Neural cell (in vitro differentiated cells): ENCODE data around the gene IFT172. TPM values are rescaled to one million over a fixed set of nuclear protein-coding genes. Genes with fewer than 3 reads are reported as not detected.

Source experiments
- H2AFZ ChIP-seq: fragments of 200-600, 300-800 bp; sonication (generic), shearing (Covaris generic); 2 replicates; pipeline ENCODE4 v1.6.0; 2014; ENCODE audit warnings: low read depth, mild to moderate bottlenecking, antibody characterized with exemption, low read length, moderate library complexity
- H3F3A ChIP-seq: fragments of 200-600 bp; shearing (Covaris generic); 2 replicates; pipeline ENCODE4 v1.6.1; 2016; ENCODE audit warnings: mild to moderate bottlenecking, moderate library complexity, mixed read lengths, antibody characterized with exemption, low read length; ENCODE audit not compliant: insufficient read depth, poor library complexity, severe bottlenecking
- H3K27ac ChIP-seq: fragments of 200-600, 300-800 bp; sonication (generic), shearing (Covaris generic); 2 replicates; pipeline ENCODE4 v1.5.1; 2014; ENCODE audit warnings: mild to moderate bottlenecking, low read length, moderate library complexity
- H3K27me3 ChIP-seq: fragments of 300-800, 200-600 bp; sonication (generic), shearing (Covaris generic); 2 replicates; pipeline ENCODE4 v1.6.0; 2014; ENCODE audit warnings: mild to moderate bottlenecking, low read depth, low read length, moderate library complexity; ENCODE audit not compliant: insufficient read depth
- H3K36me3 ChIP-seq: fragments of 300-800, 200-600 bp; sonication (generic), shearing (Covaris generic); 2 replicates; pipeline ENCODE4 v1.5.1; 2014; ENCODE audit warnings: mild to moderate bottlenecking, antibody characterized with exemption, low read length, moderate library complexity; ENCODE audit not compliant: insufficient read depth
- H3K4me2 ChIP-seq: fragments of 300-800, 200-600 bp; sonication (generic), shearing (Covaris generic); 2 replicates; pipeline ENCODE4 v1.6.0; 2014; ENCODE audit warnings: mild to moderate bottlenecking, low read length
- H3K4me3 ChIP-seq: fragments of 300-800, 200-600 bp; sonication (generic), shearing (Covaris generic); 2 replicates; pipeline ENCODE4 v1.5.1; 2014; ENCODE audit warnings: mild to moderate bottlenecking, low read length, moderate library complexity
- H3K79me2 ChIP-seq: fragments of 200-600 bp; shearing (Covaris generic); replicated peaks from 2 replicates; pipeline ENCODE4 v1.6.0; 2014; ENCODE audit warnings: mild to moderate bottlenecking, low read length, moderate library complexity; ENCODE audit not compliant: insufficient read depth
- H3K9ac ChIP-seq: fragments of 300-800, 200-600 bp; sonication (generic), shearing (Covaris generic); 2 replicates; pipeline ENCODE4 v1.6.1; 2016; ENCODE audit warnings: mild to moderate bottlenecking, low read length, mixed read lengths
- H3K9me2 ChIP-seq: fragments of 200-600 bp; shearing (Covaris generic); 2 replicates; pipeline ENCODE4 v1.6.1; 2016; ENCODE audit warnings: mild to moderate bottlenecking, low read length, mixed read lengths; ENCODE audit not compliant: insufficient read depth
- H3K9me3 ChIP-seq: fragments of 200-600, 300-800 bp; sonication (generic), shearing (Covaris generic); 2 replicates; pipeline ENCODE4 v1.6.1; 2016; ENCODE audit warnings: mild to moderate bottlenecking, mixed run types, low read length, moderate library complexity, mixed read lengths
- H4K20me1 ChIP-seq: fragments of 200-600 bp; shearing (Covaris generic); 2 replicates; pipeline ENCODE4 v1.6.1; 2016; ENCODE audit warnings: mild to moderate bottlenecking, mixed run types; ENCODE audit not compliant: insufficient read depth
- EP300 ChIP-seq: fragments of 450-650 bp; conservative IDR thresholded peaks from 2 replicates; pipeline ENCODE4 v1.6.1; 2014; ENCODE audit warnings: antibody characterized with exemption, mild to moderate bottlenecking, moderate library complexity; ENCODE audit not compliant: poor library complexity, severe bottlenecking
- EZH2 ChIP-seq: fragments of 200-600, 300-800 bp; shearing (Covaris generic), sonication (generic); IDR thresholded peaks from 2 replicates; pipeline ENCODE4 v1.6.1; 2014; ENCODE audit warnings: antibody characterized with exemption, low read length, borderline replicate concordance, mild to moderate bottlenecking; ENCODE audit not compliant: insufficient read depth, poor library complexity, severe bottlenecking
- MXI1 ChIP-seq: fragments of 450-650 bp; conservative IDR thresholded peaks from 2 replicates; pipeline ENCODE4 v1.6.1; 2014; ENCODE audit warnings: antibody characterized with exemption, mild to moderate bottlenecking; ENCODE audit not compliant: poor library complexity, severe bottlenecking
- POLR2AphosphoS5 ChIP-seq: IDR thresholded peaks from 2 replicates; pipeline ENCODE4 v1.6.1; 2012
- RAD21 ChIP-seq: fragments of 450-650 bp; conservative IDR thresholded peaks from 2 replicates; pipeline ENCODE4 v1.6.1; 2014; ENCODE audit warnings: antibody characterized with exemption, mild to moderate bottlenecking, moderate library complexity
- SMC3 ChIP-seq: fragments of 450-650 bp; conservative IDR thresholded peaks from 2 replicates; pipeline ENCODE4 v1.6.1; 2014; ENCODE audit warnings: antibody characterized with exemption, mild to moderate bottlenecking, moderate library complexity; ENCODE audit not compliant: poor library complexity
- TAF1 ChIP-seq: IDR thresholded peaks from 2 replicates; pipeline ENCODE4 v1.6.1; 2012; ENCODE audit warnings: low read depth
- polyA plus RNA-seq: library from polyadenylated mRNA; depleted of rRNA; stranded (reverse); fragments of >200 nt; gene quantifications from 2 replicates; pipeline ENCODE4 v1.2.3, GENCODE V29; 2014
- TF ChIP-seq, protein P1 (sequence below): fragments of 450-650 bp; IDR thresholded peaks from 2 replicates; pipeline ENCODE4 v1.5.1; 2014; ENCODE audit warnings: antibody characterized with exemption, mild to moderate bottlenecking, moderate library complexity; ENCODE audit not compliant: poor library complexity, severe bottlenecking
- TF ChIP-seq, protein P2 (sequence below): IDR thresholded peaks from 2 replicates; pipeline ENCODE4 v1.6.1; 2012; ENCODE audit warnings: borderline replicate concordance

Gene IFT172
- polyA plus RNA-seq, 1 donor from 2014 or later: 26.9 TPM

DNA sequence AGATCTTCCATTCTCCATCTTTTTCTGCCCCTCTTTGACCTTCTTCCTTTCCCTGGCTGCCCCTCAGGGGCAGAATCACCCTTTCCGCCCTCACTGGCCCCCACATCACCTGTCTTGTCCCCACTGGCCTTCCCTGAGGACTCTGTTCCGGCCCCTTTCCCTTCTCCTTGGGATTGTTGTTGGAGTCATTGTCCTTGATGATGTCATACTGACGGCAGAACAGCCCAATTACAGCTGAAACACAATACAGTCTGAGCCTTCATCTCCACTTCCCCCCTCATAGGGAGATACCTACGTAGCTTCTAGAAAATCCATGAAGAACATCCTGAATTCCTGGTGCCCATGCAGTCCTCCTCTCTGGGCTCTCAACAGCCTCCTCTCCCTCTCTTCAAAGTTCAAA, 3.0 kb upstream of the IFT172 start:
- Histone ChIP-seq H3K9me3 (no peaks in the 10 kb centered on the region), H3K36me3 (no peaks in the 10 kb centered on the region), H3K4me2 (no peak overlapping the region), H3K79me2 (no peaks in the 10 kb centered on the region), H3K9ac (no peak overlapping the region), H3K4me3 (no peak overlapping the region), H2AFZ (no peak overlapping the region), H3F3A (no peaks in the 10 kb centered on the region), H3K27me3 (peaks cover 4% of the 10 kb centered on the region), H3K27ac (no peak overlapping the region), H3K9me2 (no peaks in the 10 kb centered on the region), H4K20me1 (no peaks in the 10 kb centered on the region)
- TF ChIP-seq SMC3 (no peak), POLR2AphosphoS5 (no peak), MXI1 (no peak), RAD21 (no peak), EP300 (no peak), EZH2 (no peak)
- TF ChIP-seq, protein P1, sequence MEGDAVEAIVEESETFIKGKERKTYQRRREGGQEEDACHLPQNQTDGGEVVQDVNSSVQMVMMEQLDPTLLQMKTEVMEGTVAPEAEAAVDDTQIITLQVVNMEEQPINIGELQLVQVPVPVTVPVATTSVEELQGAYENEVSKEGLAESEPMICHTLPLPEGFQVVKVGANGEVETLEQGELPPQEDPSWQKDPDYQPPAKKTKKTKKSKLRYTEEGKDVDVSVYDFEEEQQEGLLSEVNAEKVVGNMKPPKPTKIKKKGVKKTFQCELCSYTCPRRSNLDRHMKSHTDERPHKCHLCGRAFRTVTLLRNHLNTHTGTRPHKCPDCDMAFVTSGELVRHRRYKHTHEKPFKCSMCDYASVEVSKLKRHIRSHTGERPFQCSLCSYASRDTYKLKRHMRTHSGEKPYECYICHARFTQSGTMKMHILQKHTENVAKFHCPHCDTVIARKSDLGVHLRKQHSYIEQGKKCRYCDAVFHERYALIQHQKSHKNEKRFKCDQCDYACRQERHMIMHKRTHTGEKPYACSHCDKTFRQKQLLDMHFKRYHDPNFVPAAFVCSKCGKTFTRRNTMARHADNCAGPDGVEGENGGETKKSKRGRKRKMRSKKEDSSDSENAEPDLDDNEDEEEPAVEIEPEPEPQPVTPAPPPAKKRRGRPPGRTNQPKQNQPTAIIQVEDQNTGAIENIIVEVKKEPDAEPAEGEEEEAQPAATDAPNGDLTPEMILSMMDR: no peak
- TF ChIP-seq, protein P2, sequence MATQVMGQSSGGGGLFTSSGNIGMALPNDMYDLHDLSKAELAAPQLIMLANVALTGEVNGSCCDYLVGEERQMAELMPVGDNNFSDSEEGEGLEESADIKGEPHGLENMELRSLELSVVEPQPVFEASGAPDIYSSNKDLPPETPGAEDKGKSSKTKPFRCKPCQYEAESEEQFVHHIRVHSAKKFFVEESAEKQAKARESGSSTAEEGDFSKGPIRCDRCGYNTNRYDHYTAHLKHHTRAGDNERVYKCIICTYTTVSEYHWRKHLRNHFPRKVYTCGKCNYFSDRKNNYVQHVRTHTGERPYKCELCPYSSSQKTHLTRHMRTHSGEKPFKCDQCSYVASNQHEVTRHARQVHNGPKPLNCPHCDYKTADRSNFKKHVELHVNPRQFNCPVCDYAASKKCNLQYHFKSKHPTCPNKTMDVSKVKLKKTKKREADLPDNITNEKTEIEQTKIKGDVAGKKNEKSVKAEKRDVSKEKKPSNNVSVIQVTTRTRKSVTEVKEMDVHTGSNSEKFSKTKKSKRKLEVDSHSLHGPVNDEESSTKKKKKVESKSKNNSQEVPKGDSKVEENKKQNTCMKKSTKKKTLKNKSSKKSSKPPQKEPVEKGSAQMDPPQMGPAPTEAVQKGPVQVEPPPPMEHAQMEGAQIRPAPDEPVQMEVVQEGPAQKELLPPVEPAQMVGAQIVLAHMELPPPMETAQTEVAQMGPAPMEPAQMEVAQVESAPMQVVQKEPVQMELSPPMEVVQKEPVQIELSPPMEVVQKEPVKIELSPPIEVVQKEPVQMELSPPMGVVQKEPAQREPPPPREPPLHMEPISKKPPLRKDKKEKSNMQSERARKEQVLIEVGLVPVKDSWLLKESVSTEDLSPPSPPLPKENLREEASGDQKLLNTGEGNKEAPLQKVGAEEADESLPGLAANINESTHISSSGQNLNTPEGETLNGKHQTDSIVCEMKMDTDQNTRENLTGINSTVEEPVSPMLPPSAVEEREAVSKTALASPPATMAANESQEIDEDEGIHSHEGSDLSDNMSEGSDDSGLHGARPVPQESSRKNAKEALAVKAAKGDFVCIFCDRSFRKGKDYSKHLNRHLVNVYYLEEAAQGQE: no peak

DNA sequence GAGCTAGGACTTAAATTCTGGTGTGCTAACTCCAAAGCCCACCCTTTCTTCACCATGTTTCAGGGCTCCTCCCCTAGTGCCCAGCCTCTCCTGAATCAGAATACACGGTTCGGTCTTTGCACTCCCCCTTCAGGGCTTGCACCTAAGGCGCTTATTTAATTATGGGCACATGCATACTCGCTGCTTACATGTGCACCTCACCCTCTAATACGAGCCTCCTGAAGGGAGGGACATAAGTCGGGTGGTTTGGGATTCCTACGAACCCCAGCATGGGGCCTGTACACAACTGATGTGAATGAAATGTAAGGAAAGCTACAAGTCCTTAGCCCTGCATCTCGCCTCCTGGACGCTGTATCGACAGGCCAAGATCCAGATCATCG, 435 bp downstream of the IFT172 start:
- Histone ChIP-seq H3K9ac (peak overlapping the region; percentile 67), H3K9me3 (no peaks in the 10 kb centered on the region), H3K27ac (peak overlapping the region; percentile 82), H3F3A (no peaks in the 10 kb centered on the region), H3K4me2 (peak overlapping the region; percentile 72), H3K27me3 (no peaks in the 10 kb centered on the region), H4K20me1 (no peaks in the 10 kb centered on the region), H3K9me2 (no peaks in the 10 kb centered on the region), H2AFZ (peak overlapping the region; percentile 52), H3K79me2 (no peaks in the 10 kb centered on the region), H3K36me3 (no peaks in the 10 kb centered on the region), H3K4me3 (peak overlapping the region; percentile 73)
- no peak for TF ChIP-seq EP300
- TF ChIP-seq, protein P1: no peak
- TF ChIP-seq SMC3: no peak
- TF ChIP-seq MXI1: no peak
- TF ChIP-seq RAD21: no peak
- TF ChIP-seq EZH2: no peak
- TF ChIP-seq, protein P2: no peak
- no peak for TF ChIP-seq TAF1
- TF ChIP-seq POLR2AphosphoS5: no peak
